ENCODE results near the gene UBE4B. TPM values are rescaled to one million over a fixed set of nuclear protein-coding genes. Genes with fewer than 3 reads are reported as not detected.

UBE4B gene
- total RNA-seq, 1 experiment from 2014 or later: 54.7 TPM

DNA sequence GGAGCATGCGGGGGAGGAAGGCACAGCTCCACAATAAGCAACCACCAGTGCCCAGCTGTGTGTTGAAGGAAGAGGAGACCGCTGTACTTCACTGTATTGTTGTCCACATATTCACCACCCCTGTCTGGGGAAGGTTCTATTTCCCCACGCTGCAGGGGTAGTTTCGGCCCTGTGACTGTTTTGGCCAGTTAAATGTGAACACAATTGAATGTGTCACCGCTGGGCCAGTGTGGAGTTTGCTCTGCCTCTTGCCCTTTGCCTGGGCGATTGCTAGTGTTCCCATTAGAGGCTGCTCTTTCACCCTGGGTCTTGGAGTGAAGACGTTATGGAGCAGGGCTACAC lies 32.6 kb downstream of the UBE4B start:
- intact Hi-C loops (cut with micrococcal nuclease; ENCODE audit: unreplicated experiment): no loop called here
- POLR2A ChIA-PET: no interaction called here

DNA sequence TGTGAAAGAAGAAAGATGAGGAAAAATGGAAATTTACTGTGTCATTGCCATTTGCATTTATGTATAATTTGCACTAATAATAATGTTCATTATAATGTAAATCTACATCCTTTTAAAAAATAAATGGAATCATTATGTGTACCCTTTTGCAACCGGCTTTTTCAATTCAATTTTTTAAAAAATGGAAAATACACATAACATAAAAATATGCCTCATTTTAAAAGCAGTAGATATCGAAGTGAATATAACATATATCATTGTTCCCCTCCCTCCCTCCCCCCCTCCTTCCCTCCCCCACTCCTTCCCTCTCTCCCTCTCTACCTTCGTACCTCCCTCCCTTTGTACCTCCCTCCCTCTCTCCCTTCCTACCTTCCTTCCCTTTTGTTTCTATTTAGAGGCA lies 33.0 kb downstream of the UBE4B start:
- H3K27me3 ChIP-seq (ENCODE audit: control insufficient read depth, insufficient read depth, low read length): no peaks in the 10 kb centered on the region
- POLR2A ChIA-PET: no interaction called here
- peaks cover 8% of the 10 kb centered on the region; the same call in 1 of the 2 replicates for H3K4me1 ChIP-seq (ENCODE audit: control insufficient read depth, insufficient read depth, low read length)
- CTCF ChIA-PET: no interaction called here
- BruUV-seq (replicated peaks): no TSS peak
- no peak for ATAC-seq
- H3K4me3 ChIP-seq (ENCODE audit: low read depth in 2 of 2, low read length in 2 of 2): no peak overlapping the region
- DNase-seq (ENCODE audit: low read depth, low spot score): no peak
- peak overlapping the region; percentile 57; the same call in 1 of the 2 replicates for H3K27ac ChIP-seq (ENCODE audit: low read length)
- in situ Hi-C loops (cut with HindIII; ENCODE audit: low pct_unique_long_range_greater_than_20kb, low sequenced_read_pairs): no loop called here
- TF ChIP-seq TCF7L2 (IDR thresholded peaks at IDR 0.05; ENCODE audit: low read depth, low read length): no peak
- TF ChIP-seq, protein P1, sequence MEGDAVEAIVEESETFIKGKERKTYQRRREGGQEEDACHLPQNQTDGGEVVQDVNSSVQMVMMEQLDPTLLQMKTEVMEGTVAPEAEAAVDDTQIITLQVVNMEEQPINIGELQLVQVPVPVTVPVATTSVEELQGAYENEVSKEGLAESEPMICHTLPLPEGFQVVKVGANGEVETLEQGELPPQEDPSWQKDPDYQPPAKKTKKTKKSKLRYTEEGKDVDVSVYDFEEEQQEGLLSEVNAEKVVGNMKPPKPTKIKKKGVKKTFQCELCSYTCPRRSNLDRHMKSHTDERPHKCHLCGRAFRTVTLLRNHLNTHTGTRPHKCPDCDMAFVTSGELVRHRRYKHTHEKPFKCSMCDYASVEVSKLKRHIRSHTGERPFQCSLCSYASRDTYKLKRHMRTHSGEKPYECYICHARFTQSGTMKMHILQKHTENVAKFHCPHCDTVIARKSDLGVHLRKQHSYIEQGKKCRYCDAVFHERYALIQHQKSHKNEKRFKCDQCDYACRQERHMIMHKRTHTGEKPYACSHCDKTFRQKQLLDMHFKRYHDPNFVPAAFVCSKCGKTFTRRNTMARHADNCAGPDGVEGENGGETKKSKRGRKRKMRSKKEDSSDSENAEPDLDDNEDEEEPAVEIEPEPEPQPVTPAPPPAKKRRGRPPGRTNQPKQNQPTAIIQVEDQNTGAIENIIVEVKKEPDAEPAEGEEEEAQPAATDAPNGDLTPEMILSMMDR (IDR thresholded peaks at IDR 0.05): no peak
- TF ChIP-seq SIN3A (IDR thresholded peaks at IDR 0.05; ENCODE audit: borderline replicate concordance, insufficient read depth, low read depth, low read length): no peak
- TF ChIP-seq, protein P2, sequence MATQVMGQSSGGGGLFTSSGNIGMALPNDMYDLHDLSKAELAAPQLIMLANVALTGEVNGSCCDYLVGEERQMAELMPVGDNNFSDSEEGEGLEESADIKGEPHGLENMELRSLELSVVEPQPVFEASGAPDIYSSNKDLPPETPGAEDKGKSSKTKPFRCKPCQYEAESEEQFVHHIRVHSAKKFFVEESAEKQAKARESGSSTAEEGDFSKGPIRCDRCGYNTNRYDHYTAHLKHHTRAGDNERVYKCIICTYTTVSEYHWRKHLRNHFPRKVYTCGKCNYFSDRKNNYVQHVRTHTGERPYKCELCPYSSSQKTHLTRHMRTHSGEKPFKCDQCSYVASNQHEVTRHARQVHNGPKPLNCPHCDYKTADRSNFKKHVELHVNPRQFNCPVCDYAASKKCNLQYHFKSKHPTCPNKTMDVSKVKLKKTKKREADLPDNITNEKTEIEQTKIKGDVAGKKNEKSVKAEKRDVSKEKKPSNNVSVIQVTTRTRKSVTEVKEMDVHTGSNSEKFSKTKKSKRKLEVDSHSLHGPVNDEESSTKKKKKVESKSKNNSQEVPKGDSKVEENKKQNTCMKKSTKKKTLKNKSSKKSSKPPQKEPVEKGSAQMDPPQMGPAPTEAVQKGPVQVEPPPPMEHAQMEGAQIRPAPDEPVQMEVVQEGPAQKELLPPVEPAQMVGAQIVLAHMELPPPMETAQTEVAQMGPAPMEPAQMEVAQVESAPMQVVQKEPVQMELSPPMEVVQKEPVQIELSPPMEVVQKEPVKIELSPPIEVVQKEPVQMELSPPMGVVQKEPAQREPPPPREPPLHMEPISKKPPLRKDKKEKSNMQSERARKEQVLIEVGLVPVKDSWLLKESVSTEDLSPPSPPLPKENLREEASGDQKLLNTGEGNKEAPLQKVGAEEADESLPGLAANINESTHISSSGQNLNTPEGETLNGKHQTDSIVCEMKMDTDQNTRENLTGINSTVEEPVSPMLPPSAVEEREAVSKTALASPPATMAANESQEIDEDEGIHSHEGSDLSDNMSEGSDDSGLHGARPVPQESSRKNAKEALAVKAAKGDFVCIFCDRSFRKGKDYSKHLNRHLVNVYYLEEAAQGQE (IDR thresholded peaks at IDR 0.05; ENCODE audit: insufficient read depth in 1 of 2, low read depth in 2 of 2, low read length in 1 of 2): no peak
- TF ChIP-seq POLR2AphosphoS5 (IDR thresholded peaks at IDR 0.05; ENCODE audit: low read depth, low read length): no peak
- no peaks in the 10 kb centered on the region for H3K36me3 ChIP-seq (ENCODE audit: control insufficient read depth, insufficient read depth, low read length)
- intact Hi-C loops (cut with micrococcal nuclease; ENCODE audit: unreplicated experiment): no loop called here
- no peaks in the 10 kb centered on the region for H3K9me3 ChIP-seq (ENCODE audit: control insufficient read depth, insufficient read depth, low read depth, low read length)

More for the DNA sequence above, 32.6 kb downstream of the UBE4B start:
- CTCF ChIA-PET: no interaction called here
- no peaks in the 10 kb centered on the region for H3K9me3 ChIP-seq (ENCODE audit: control insufficient read depth, insufficient read depth, low read depth, low read length)
- no peaks in the 10 kb centered on the region for H3K36me3 ChIP-seq (ENCODE audit: control insufficient read depth, insufficient read depth, low read length)
- TF ChIP-seq POLR2AphosphoS5 (IDR thresholded peaks at IDR 0.05; ENCODE audit: low read depth, low read length) (no peak), TCF7L2 (IDR thresholded peaks at IDR 0.05; ENCODE audit: low read depth, low read length) (no peak), SIN3A (IDR thresholded peaks at IDR 0.05; ENCODE audit: borderline replicate concordance, insufficient read depth, low read depth, low read length) (no peak)
- TF ChIP-seq, protein P1 (IDR thresholded peaks at IDR 0.05): no peak
- TF ChIP-seq, protein P2 (IDR thresholded peaks at IDR 0.05; ENCODE audit: insufficient read depth in 1 of 2, low read depth in 2 of 2, low read length in 1 of 2): no peak
- H3K4me1 ChIP-seq (ENCODE audit: control insufficient read depth, insufficient read depth, low read length): peaks cover 8% of the 10 kb centered on the region; the same call in 1 of the 2 replicates
- in situ Hi-C loops (cut with HindIII; ENCODE audit: low pct_unique_long_range_greater_than_20kb, low sequenced_read_pairs): no loop called here
- no peak for DNase-seq (ENCODE audit: low read depth, low spot score)
- peak overlapping the region; percentile 57; the same call in 1 of the 2 replicates for H3K27ac ChIP-seq (ENCODE audit: low read length)
- peak; percentile 77 for ATAC-seq
- H3K27me3 ChIP-seq (ENCODE audit: control insufficient read depth, insufficient read depth, low read length): no peaks in the 10 kb centered on the region
- H3K4me3 ChIP-seq (ENCODE audit: low read depth in 2 of 2, low read length in 2 of 2): no peak overlapping the region
- no TSS peak for BruUV-seq (replicated peaks)
